GM12865 (cell line): Measurements from ENCODE around the gene ZSWIM8.
"Not testable (repeated sequence)": the region's sequence is repeated elsewhere in the genome, so short reads cannot be mapped to it uniquely, and the experiment has no call there.

Experiments used
- DNase-seq: peaks from one replicate; pipeline ENCODE4 v3.0.0; 2010; ENCODE audit warnings: low read depth
- H3K4me3 ChIP-seq: 2 replicates; pipeline ENCODE4 v1.5.1; 2011; ENCODE audit warnings: mild to moderate bottlenecking, low read depth, low read length, control low read depth
- CTCF ChIP-seq: IDR thresholded peaks from 2 replicates; pipeline ENCODE4 v1.5.1; 2011; ENCODE audit warnings: low read length, control low read depth, low read depth, inconsistent platforms; ENCODE audit not compliant: insufficient read depth; ENCODE audit errors: missing control alignments

The ZSWIM8 gene

GRCh38 chr10:73819513-73820093, 34.2 kb downstream of the ZSWIM8 start:
- no peak for DNase-seq
- H3K4me3 ChIP-seq: no peak overlapping the region
- TF ChIP-seq CTCF: no peak

- no peak overlapping the region for H3K4me3 ChIP-seq
- TF ChIP-seq CTCF: no peak
- DNase-seq: no peak
Measured at GRCh38 chr10:73823391-73823790, 38.0 kb downstream of the ZSWIM8 start.

GRCh38 chr10:73824146-73824725, 38.8 kb downstream of the ZSWIM8 start:
- H3K4me3 ChIP-seq: no peak overlapping the region
- DNase-seq: no peak
- no peak for TF ChIP-seq CTCF

GRCh38 chr10:73827346-73828089, 42.1 kb downstream of the ZSWIM8 start:
- no peak for TF ChIP-seq CTCF
- H3K4me3 ChIP-seq: no peak overlapping the region
- no peak for DNase-seq

- TF ChIP-seq CTCF: no peak
- no peak for DNase-seq
- no peak overlapping the region for H3K4me3 ChIP-seq
Measured at GRCh38 chr10:73828161-73828560, 42.8 kb downstream of the ZSWIM8 start.

- DNase-seq, H3K4me3 ChIP-seq: not testable (repeated sequence)
Measured at GRCh38 chr10:73829090-73829489, 43.7 kb downstream of the ZSWIM8 start.

GRCh38 chr10:73836427-73836980, 51.1 kb downstream of the ZSWIM8 start:
- no peak for TF ChIP-seq CTCF
- no peak for DNase-seq
- H3K4me3 ChIP-seq: no peak overlapping the region
